NCI-H2196 (cell line): ENCODE measurements around the gene MRFAP1.

ENCODE experiments used
- DNase-seq: peaks from one replicate; lab custom pipeline; 2025; ENCODE audit not compliant: unreplicated experiment; lab: John Stamatoyannopoulos, UW

Gene MRFAP1

DNA sequence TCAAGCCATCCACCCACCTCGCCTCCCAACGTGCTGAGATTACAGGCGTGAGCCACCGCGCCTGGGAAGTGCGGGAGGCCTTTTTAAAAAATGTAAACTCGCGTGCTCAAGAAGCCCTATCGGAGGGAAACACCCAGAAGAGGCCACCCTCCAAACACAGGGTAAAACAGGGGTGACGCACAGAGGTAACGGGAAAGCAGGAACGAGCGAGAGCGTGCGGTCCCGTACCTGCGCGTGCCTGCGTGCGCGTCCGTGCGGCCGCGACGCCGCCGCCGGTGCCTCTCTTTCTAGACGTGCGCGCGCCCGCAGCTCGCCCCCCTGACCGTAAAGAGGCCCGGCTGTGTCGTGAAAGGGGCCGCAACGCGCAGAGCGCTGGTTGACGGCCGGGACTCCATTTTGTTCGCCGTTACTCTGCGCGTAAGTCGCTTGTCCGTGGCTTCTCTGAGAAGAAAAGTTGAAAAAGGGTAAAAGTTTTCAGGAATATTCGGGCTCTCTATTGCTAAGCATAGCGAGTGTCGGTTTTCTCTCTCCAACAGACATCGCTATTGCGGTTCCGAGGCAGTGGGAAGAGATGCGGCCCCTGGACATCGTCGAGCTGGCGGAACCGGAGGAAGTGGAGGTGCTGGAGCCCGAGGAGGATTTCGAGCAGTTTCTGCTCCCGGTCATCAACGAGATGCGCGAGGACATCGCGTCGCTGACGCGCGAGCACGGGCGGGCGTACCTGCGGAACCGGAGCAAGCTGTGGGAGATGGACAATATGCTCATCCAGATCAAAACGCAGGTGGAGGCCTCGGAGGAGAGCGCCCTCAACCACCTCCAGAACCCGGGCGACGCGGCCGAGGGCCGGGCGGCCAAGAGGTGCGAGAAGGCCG, at the start of gene MRFAP1:
TSS of gene MRFAP1 (plus strand) at position 394 of the 872 bp plus-strand sequence. CDS start at position 572, 178 bp downstream.
- peak; percentile 99 for DNase-seq

DNA sequence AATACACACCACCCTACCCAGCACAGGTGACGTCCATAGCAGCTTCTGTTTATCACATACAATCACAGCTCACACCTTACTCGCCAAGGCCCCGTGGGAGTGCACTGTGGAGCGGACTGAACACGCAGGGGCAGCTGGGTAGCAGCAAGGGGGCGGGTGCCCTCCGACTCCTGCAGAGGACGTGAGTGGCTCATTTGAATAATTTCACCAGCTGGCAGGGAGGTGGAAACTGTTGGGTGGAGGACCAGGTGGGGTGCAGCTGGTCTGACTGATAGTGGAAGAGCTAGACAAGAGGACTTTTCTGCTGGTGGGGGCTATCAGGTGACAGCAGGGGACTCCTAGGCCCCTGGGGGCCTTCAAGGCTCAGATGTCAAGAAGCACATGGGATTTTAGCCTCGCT, 49.2 kb upstream of the MRFAP1 start:
- DNase-seq: no peak

DNA sequence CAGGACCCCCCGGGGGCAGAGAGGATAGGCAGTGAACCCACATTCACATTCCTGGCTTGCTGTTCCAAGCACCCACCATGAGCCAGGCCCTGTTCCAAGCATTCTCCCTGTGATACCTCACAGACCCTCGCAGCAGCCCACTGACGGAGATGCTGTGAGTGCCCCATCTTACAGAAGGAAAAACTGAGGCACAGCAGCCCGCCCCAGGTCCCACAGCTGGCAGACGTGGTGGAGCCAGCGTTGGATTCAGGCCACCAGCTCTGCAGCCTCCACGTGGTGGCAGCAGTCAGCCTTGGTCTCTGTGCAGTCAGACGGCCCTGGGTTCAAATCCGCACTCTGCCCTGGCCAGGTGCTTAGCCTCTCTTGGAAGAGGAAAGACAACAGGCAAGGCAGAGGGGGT, 48.7 kb upstream of the MRFAP1 start:
- no peak for DNase-seq

DNA sequence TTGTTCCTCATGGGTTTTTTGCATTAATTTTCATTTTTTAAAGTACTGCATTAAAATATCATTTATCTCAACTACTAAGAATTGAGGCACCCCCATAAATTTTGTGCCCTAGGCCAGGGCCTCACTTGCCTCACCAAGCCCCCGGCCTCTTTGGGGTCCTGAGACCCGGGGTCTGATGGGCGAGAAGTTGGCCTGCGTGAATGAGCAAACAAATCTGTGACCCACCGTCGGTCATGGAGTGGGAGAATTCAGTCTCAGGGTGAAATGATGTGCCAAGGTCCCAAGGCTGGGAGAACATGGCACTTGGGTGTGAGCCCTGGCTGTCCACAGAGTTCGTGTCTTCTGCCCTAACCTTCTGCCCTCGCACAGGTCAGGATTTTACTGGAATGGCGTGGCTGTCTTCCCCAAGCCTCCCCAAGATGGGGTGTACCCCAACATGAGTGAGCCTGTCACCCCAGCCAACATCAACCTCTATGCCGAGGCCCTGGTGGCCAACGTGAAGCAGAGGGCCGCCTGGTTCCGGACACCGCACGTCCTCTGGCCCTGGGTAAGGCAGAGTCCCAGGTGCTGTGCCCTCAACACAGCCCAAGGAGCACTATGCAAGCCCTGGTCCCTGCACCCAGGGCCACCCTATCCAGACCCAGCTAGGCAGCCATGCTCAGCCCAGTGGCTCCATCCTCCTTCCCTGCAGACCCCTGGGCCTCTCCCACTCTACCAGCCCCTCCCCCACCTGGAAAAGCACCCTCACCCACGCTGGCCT, 47.5 kb upstream of the MRFAP1 start:
- no peak for DNase-seq

DNA sequence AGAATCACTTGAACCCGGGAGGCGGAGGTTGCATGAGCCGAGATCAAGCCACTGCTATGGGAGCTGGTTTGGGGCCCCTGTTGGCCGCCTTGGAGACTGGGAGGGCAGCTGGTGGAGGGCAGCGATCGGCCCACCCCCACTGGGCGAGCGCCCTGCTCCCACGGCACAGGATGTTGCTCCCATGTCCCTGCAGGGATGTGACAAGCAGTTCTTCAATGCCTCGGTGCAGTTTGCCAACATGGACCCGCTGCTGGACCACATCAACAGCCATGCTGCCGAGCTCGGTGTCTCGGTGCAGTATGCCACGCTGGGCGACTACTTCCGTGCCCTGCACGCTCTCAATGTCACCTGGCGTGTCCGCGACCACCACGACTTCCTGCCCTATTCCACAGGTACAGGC, 46.1 kb upstream of the MRFAP1 start:
- DNase-seq: no peak

DNA sequence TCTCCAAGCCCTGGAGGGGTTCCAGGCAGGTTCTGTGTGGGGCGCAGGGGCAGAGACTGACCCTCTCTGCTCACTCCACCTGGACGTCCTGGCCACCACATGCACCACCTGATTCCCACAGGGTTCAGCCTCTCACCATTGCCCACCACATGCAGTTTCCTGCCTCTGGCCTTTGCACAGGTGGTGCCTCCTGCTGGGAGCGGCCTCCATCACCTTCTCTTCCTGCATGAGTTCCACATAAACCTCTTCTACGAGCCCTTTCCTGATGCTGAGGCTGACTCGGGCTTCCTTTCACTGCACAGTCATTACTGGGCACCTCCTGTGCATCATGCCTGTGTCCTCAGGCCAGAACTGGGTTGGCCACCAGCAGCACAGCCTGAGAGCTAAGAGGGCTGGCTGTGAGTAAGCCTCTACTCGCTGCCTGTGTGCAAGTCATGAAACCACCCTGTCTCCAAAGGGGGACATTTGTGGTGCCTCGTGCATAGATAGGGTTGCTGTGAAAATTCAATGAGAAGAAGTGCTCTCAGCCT, 45.6 kb upstream of the MRFAP1 start:
- DNase-seq: no peak

DNA sequence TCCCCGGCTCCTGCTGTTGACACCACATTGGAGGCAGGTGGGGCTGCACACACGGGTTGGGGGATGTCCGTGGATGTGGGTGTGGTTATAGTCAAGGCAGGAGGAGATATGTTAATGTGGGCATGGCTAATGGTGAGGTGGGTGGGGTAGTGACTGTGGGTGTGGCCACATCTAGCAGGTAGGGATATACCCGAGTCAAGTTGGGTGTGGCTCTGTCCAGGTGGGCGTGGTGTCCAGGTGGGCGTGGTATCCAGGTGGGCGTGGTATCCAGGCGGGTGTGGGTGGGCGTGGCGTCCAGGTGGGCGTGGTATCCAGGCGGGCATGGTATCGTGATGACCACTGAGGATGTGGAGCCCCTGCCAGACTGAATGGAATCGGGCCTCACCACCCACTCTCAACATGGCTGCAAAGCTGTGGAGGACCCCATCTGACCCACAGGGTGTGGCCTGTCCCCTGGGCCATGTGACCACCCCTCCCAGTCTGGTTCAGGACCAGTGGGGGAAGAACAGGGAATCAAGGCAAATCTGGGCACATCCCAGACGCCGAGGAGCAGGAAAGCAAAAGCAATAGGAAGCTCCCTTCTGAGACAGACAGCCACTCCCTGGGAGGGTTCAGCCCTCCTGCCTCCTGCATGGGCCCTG, 44.5 kb upstream of the MRFAP1 start:
- no peak for DNase-seq

DNA sequence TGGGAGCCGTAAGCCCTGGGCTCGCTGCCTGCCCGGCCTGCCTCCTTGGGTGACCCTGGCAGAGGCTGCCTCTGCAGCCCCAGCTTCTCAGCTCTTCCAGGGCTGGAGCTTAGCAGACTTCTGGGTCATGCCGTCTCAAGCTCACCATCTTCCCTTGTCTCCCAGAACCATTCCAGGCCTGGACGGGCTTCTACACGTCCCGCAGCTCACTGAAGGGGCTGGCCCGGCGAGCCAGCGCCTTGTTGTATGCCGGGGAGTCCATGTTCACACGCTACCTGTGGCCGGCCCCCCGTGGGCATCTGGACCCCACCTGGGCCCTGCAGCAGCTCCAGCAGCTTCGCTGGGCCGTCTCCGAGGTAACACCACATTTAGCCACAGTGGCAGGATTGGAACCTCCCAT, 43.5 kb upstream of the MRFAP1 start:
- DNase-seq: no peak

DNA sequence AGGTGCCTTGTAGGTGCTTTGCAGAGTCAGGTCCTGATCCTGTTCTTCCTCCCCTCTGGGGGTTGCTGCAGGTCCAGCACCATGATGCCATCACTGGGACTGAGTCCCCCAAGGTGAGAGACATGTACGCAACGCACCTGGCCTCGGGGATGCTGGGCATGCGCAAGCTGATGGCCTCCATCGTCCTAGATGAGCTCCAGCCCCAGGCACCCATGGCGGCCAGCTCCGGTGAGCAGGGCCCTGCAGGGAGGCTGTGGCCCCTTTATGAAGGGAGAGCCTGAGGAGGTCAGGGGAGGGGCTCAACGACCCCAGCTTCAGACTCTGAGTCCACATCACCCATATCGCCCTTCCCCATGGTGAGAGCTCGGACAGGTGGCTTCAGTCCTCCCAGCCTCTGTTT, 42.4 kb upstream of the MRFAP1 start:
- DNase-seq: no peak

DNA sequence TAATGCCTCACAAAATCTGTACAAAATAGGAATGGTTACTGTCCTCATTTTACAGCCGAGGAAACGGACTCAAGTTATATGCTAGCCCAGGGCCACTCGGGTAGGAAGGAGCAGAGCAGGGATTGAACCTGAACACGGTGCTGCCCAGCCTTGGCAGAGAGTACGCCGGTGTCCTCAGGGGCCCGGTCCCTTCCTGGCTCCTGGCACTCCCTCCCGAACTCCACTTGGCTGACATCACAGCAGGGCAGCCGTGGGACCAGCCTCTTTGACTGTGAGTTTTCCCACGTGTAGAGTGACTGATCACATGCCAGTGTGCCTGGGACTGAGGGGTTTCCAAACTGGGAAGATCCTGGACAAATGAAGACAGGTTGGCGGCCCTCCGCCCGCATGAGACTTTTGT, 41.8 kb upstream of the MRFAP1 start:
- DNase-seq: no peak

DNA sequence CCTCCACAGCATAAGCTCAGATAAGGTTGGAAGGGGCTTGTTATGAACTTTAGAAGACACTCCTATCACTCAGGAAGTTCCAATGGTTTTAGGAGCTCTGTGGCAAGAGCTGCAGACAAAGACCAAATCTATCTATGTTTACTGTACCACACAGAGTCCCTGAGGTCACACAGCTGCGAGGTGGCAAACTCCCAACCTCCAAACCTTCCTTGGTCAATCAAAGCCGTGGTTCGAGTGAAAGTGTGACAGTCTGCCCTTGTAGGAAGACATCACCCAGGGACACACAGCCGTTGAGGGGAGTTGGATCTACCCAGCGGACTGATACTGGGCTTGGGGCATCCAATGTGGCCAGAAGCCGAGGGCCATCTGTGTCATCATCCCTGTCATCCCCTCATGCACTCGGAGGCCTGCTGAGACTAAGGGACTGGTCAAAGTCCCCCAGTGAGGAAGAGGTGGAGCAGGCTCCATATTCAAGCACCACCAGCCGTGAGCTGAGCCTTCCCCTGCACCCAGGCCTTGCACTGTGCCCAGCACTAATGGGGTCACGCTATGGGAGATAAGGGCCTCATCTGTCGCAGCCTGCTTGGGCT, 38.7 kb upstream of the MRFAP1 start:
- DNase-seq: no peak

DNA sequence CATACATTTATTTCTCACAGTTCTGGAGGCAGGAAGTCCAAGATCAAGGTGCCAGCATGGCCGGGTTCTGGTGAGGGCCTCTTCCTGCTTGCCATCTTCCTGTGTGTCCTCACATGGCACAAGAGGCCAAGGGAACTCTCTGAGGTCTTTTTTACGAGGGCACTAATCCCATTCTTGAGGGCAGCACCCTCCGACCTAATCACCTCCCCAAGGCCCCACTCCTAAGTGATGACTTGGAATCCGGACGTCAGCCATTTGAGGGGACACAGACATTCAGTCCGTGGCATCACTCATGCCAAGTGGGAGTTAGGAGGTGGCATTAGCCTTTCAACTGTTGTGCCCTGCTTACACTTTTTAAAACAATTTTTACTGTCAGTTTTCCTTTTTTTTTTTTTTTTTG, 38.2 kb upstream of the MRFAP1 start:
- no peak for DNase-seq

DNA sequence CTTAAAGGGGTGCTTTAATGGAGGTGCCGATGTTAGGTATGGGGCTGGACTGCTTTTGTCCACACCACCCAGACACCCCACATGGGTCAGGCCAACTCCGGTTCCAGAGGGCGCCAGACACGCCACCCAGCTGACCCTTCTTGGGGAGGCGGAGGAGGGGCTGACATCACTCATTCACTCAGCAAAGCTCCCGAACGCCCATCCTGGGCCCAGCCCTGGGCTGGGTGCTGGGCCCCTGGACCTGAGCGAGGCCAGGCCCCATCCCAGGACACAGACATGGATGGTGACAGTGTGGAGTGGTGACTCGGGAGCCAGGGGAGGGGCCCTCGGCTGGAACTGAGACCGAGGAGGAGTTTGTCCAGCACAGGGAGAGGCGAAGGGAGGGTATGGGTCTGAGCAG, 37.4 kb upstream of the MRFAP1 start:
- no peak for DNase-seq

DNA sequence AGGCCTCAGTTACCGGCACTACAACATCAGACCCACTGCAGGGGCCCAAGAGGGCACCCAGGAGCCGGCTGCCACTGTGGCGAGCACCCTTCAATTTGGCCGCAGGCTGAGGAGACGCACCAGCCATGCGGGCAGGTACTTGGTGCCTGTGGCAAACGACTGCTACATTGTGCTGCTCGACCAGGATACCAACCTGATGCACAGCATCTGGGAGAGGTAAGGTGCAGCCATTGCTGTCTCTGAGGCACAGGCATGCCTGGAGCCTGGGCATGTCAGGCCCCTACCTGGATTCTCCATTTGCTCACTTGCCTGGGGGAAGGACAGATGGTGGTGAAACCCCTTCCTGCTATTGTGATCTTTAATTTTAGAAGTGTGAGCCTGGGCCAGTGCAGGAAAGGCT, 35.4 kb upstream of the MRFAP1 start:
- DNase-seq: no peak

DNA sequence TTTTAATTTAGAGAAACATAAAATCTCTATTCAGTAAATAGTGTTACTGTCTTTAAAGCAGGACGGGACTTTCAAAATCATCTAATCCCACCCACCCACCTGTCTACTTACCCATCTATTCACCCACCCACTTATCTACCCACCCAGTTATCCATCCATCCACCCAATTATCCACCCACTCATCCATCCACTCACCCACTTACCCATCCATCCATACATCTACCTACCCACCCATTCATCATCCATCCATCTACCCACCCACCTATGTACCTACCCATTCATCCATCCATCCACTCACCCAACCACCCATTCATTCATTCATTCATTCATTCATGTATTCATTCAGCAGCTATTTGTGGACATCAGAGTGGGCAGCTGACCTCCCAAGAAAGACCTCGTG, 34.9 kb upstream of the MRFAP1 start:
- no peak for DNase-seq

DNA sequence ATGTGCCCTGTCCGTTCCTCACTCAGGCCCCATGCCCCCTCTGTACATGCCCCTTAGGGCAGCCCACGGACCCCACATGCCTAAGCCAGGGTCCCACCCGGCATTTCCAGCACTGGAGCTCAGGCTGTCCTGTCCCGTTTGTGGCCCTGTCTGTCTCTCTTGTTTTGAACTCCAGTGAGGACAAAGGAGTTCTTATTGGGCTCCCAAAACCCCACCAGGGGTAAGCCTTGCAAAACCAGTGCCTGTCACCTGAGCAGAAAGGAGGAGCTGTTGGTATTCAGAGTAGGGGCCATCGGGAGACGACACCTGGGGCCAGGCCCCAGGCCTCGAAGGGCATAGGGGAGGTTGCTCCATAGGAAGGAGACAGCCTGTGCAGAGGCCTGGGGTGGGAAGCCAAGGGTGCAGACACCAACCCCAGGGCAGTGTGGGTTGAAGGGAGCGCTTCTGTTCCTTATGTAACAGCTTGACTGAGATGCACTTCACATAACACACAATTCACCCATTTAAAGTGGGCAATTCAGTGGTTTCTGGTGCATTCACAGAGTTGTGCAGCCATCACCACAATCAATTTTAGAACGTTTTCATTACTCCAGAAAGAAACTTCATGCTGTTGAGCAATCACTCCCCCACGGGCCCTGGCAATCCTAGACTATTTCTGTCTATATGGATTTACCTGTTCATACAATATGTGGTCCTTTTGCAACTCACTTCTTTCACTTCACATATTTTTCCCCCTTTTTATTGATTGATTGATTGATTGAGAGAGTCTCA, 33.8 kb upstream of the MRFAP1 start:
- no peak for DNase-seq

DNA sequence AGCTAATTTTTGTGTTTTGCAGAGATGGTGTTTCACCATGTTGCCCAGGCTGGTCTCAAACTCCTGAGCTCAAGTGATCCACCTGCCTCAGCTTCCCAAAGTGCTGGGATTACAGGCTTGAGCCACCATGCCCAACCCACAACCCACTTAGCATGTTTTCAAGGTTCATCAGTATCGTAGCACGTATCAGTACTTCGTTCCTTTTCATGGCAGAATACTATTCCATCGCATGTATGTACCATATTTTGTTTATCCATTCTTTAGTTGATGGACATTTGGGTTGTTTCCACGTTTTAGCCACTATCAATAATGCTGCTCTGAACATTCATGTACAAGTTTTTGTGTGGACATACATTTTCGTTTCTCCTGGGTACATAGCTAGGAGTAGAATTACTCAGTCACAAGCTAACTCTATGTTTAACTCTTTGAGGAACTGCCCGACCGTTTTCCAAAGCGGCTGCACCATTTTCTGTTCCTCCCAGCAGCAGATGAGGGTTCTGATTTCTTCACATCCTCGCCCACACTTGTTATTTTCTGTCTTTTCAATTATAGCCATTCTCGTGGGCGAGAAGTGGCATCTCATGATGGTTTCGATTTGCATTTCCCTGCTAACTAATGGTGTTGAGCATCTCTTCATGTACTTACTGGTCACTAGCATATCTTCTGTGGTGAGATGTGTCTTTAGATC, 33.0 kb upstream of the MRFAP1 start:
- no peak for DNase-seq

DNA sequence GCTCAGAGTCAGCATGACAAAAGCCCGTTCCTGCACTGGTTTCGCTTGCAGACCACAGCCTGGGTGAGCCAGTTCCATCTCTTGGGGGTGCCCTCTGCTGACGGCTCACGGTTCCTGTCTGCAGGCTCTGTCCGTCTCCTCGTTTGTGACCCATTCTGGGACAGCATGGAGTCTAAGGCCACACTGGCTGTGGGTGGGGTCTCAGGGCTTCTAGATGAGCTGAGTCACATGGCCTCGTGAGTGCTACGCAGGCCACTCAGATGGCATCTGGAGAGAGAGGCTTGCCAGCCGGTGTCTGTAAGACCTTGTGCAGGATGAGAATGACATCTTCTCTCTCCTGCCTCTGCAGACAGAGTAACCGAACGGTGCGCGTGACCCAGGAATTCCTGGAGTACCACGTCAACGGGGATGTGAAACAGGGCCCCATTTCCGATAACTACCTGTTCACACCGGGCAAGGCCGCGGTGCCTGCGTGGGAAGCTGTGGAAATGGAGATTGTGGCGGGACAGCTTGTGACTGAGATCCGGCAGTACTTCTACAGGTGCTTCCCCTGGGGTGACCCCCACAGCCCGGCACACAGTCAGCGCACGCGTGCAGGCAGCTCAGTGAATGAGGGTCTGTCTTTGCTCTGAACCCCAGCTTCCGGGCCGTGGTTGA, 31.6 kb upstream of the MRFAP1 start:
- DNase-seq: no peak

DNA sequence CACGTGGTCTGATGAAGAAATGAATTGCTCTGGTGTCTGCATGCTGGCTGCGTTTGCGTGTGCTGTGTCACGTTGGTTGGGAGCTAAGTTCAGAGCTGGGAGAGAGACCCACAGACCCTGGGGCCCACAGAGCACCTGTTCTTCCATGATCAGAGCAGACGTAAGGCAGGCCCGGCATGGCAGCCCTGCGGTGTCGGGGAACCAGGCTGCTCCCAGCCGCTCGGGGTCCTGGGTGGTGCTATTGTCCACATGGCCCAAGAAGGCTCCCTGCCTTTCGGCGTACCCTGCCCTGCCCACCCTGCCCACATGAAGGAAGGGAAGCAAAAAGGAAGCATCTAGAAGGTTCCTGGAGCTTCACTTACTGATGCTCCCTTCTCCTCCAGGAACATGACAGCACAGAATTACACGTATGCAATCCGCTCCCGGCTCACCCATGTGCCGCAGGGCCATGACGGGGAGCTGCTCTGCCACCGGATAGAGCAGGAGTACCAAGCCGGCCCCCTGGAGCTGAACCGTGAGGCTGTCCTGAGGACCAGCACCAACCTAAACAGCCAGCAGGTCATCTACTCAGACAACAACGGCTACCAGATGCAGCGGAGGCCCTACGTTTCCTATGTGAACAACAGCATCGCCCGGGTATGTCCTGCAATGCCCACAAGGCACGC, 30.9 kb upstream of the MRFAP1 start:
- DNase-seq: no peak
